PC-3 (cell line): ENCODE results near the gene MYB. TPM values are rescaled to one million over a fixed set of nuclear protein-coding genes. Genes with fewer than 3 reads are reported as not detected.

Experiments used
- ATAC-seq: fragments of 200-7000 bp; cut with Tn5 transposase; 2 replicates; pipeline ENCODE4 v1.9.1; 2020; ENCODE audit warnings: mild to moderate bottlenecking, moderate library complexity
- BruUV-seq: library from RNA; stranded (reverse); fragments of 400-500 nt; replicated peaks from 2 replicates; lab custom pipeline; 2021; lab: Mats Ljungman, UMichigan
- CTCF ChIA-PET: fragments of 300-600 bp; sonication (Branson Sonifier 250); formaldehyde crosslinking; loops from one replicate; lab custom pipeline; 2022; ENCODE audit warnings: antibody characterized with exemption; lab: Charles Lee
- POLR2A ChIA-PET: fragments of 300-600 bp; sonication (Branson Sonifier 250); formaldehyde crosslinking; loops from one replicate; lab custom pipeline; 2022; ENCODE audit warnings: antibody characterized with exemption; ENCODE audit not compliant: unreplicated experiment; lab: Charles Lee
- DNase-seq: peaks from one replicate; pipeline ENCODE4 v3.0.0-alpha.2; 2015
- H2AFZ ChIP-seq: fragments of 300-600 bp; sonication (generic); 2 replicates; pipeline ENCODE4 v1.6.0; 2016; ENCODE audit warnings: antibody characterized with exemption, low read length
- H3F3A ChIP-seq: fragments of 300-600 bp; sonication (generic); one replicate; pipeline ENCODE4 v1.6.0; 2017; ENCODE audit warnings: antibody characterized with exemption, low read length, control low read depth, mild to moderate bottlenecking; ENCODE audit not compliant: unreplicated experiment
- H3K27ac ChIP-seq: fragments of 300-600 bp; sonication (generic); 2 replicates; pipeline ENCODE4 v1.5.1; 2016; ENCODE audit warnings: mild to moderate bottlenecking, low read length
- H3K27me3 ChIP-seq: fragments of 300-600 bp; sonication (generic); 2 replicates; pipeline ENCODE4 v1.6.1; 2016; ENCODE audit warnings: low read length, mixed read lengths
- H3K36me3 ChIP-seq: fragments of 300-600 bp; sonication (generic); 2 replicates; pipeline ENCODE4 v1.6.1; 2016; ENCODE audit warnings: low read depth, mixed run types, low read length, mixed read lengths
- H3K4me1 ChIP-seq: fragments of 300-600 bp; sonication (generic); 2 replicates; pipeline ENCODE4 v1.5.1; 2016; ENCODE audit warnings: low read length; ENCODE audit not compliant: insufficient read depth
- H3K4me2 ChIP-seq: fragments of 300-600 bp; sonication (generic); 2 replicates; pipeline ENCODE4 v1.6.0; 2016; ENCODE audit warnings: low read length
- H3K4me3 ChIP-seq: fragments of 300-600 bp; sonication (generic); 2 replicates; pipeline ENCODE4 v1.5.1; 2016; ENCODE audit warnings: mild to moderate bottlenecking, low read length, mixed read lengths
- H3K79me2 ChIP-seq: fragments of 300-600 bp; sonication (generic); 2 replicates; pipeline ENCODE4 v1.6.1; 2017; ENCODE audit warnings: low read length, mixed read lengths
- H3K9ac ChIP-seq: fragments of 300-600 bp; sonication (generic); 2 replicates; pipeline ENCODE4 v1.6.0; 2016; ENCODE audit warnings: mild to moderate bottlenecking, low read length
- H3K9me2 ChIP-seq: fragments of 300-600 bp; sonication (generic); replicated peaks from 2 replicates; pipeline ENCODE4 v1.6.1; 2016; ENCODE audit warnings: mixed run types, low read length, mixed read lengths
- H3K9me3 ChIP-seq: fragments of 300-600 bp; sonication (generic); 2 replicates; pipeline ENCODE4 v1.6.1; 2016; ENCODE audit warnings: low read length, mixed read lengths
- H4K20me1 ChIP-seq: fragments of 300-600 bp; sonication (generic); 2 replicates; pipeline ENCODE4 v1.6.1; 2016; ENCODE audit warnings: low read length, mixed read lengths
- CTCF ChIP-seq: fragments of 300-600 bp; sonication (generic); conservative IDR thresholded peaks from 2 replicates; pipeline ENCODE4 v1.5.1; 2017; ENCODE audit warnings: antibody characterized with exemption, low read depth, mild to moderate bottlenecking, low read length
- EZH2 ChIP-seq: fragments of 300-600 bp; sonication (generic); IDR thresholded peaks from one replicate; pipeline ENCODE4 v1.6.1; 2017; ENCODE audit warnings: antibody characterized with exemption, mild to moderate bottlenecking, low read length; ENCODE audit not compliant: unreplicated experiment
- EZH2phosphoT487 ChIP-seq: fragments of 300-600 bp; sonication (generic); IDR thresholded peaks from 2 replicates; pipeline ENCODE4 v1.6.1; 2018; ENCODE audit warnings: mild to moderate bottlenecking, antibody characterized with exemption, low read length, borderline replicate concordance
- intact Hi-C: fragments of 100-400 bp; cut with micrococcal nuclease; formaldehyde crosslinking; loops from 2 replicates; pipeline ENCODE4 v1.9.0; 2023
- total RNA-seq: library from RNA; depleted of rRNA; stranded (reverse); fragments of >200 nt; gene quantifications from 2 replicates; pipeline ENCODE4 v1.2.3, GENCODE V29; 2014

Gene MYB
- total RNA-seq, 1 experiment from 2014 or later = 4.4 TPM

GRCh38 chr6:135168766-135169165 lies 12.3 kb upstream of the MYB start:
- DNase-seq = no peak
- Histone ChIP-seq H3K79me2 (no peaks in the 10 kb centered on the region), H3K9ac (no peak overlapping the region), H3K4me1 (no peaks in the 10 kb centered on the region), H3K9me2 (no peaks in the 10 kb centered on the region), H4K20me1 (no peaks in the 10 kb centered on the region), H3K4me2 (no peak overlapping the region), H3K27ac (no peak overlapping the region), H3K9me3 (no peaks in the 10 kb centered on the region), H3K27me3 (no peaks in the 10 kb centered on the region), H3K4me3 (no peak overlapping the region), H2AFZ (no peak overlapping the region), H3K36me3 (no peaks in the 10 kb centered on the region), H3F3A (no peaks in the 10 kb centered on the region)
- no TSS peak for BruUV-seq
- intact Hi-C loops = no loop called here
- TF ChIP-seq EZH2 (no peak), EZH2phosphoT487 (no peak), CTCF (no peak)
- POLR2A ChIA-PET = no interaction called here
- CTCF ChIA-PET = no interaction called here
- no peak for ATAC-seq

- H3K36me3 ChIP-seq = no peaks in the 10 kb centered on the region
- H3K27me3 ChIP-seq = no peaks in the 10 kb centered on the region
- no peak for ATAC-seq
- H3K4me3 ChIP-seq = no peak overlapping the region
- no peak overlapping the region for H3K4me2 ChIP-seq
- no peaks in the 10 kb centered on the region for H3K79me2 ChIP-seq
- TF ChIP-seq CTCF (no peak), EZH2phosphoT487 (no peak), EZH2 (no peak)
- intact Hi-C loops = no loop called here
- no peaks in the 10 kb centered on the region for H4K20me1 ChIP-seq
- no peaks in the 10 kb centered on the region for H3K9me3 ChIP-seq
- no peaks in the 10 kb centered on the region for H3K9me2 ChIP-seq
- no peaks in the 10 kb centered on the region for H3K4me1 ChIP-seq
- no peak overlapping the region for H3K9ac ChIP-seq
- no peaks in the 10 kb centered on the region for H3F3A ChIP-seq
- POLR2A ChIA-PET = no interaction called here
- DNase-seq = no peak
- no peak overlapping the region for H3K27ac ChIP-seq
- BruUV-seq = no TSS peak
- H2AFZ ChIP-seq = no peak overlapping the region
- CTCF ChIA-PET = no interaction called here
Observed at GRCh38 chr6:135170238-135170637, 10.9 kb upstream of the MYB start.

DNA sequence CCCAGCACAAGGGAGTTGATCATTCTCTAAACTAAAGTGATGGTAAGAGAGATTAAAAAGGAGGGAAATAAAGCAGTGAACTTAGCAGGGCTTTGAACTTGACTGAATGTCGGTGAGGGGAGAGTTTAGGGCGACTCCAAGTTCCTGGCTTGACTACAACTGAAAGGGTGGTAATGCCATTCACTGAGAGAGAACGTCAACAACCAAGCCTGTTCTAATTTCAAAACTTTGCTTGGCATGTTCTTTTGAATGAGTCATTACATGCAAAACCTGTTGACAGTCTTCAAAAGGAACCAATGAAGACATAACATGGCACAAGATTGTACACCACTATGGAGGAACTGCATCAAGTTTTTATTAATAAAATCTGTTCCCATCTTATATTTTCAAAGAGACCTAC lies 10.3 kb upstream of the MYB start:
- Histone ChIP-seq H3K9ac (no peak overlapping the region), H3K4me1 (no peaks in the 10 kb centered on the region), H3K79me2 (no peaks in the 10 kb centered on the region), H2AFZ (no peak overlapping the region), H3K36me3 (no peaks in the 10 kb centered on the region), H3K4me3 (no peak overlapping the region), H3K27ac (no peak overlapping the region), H3K9me2 (no peaks in the 10 kb centered on the region), H3K9me3 (no peaks in the 10 kb centered on the region), H4K20me1 (no peaks in the 10 kb centered on the region), H3F3A (no peaks in the 10 kb centered on the region), H3K4me2 (no peak overlapping the region), H3K27me3 (no peaks in the 10 kb centered on the region)
- intact Hi-C loops = no loop called here
- POLR2A ChIA-PET = no interaction called here
- TF ChIP-seq EZH2phosphoT487 (no peak), EZH2 (no peak), CTCF (no peak)
- DNase-seq (peak; percentile 21), ATAC-seq (no peak)
- BruUV-seq = no TSS peak
- CTCF ChIA-PET = no interaction called here
